A549 (cell line): ENCODE measurements around the gene NEDD8.
"Not testable (repeated sequence)": the region's sequence is repeated elsewhere in the genome, so short reads cannot be mapped to it uniquely, and the experiment has no call there.

Source experiments
- CEBPB ChIP-seq, 2 experiments: fragments of >200 bp in 1 of 2; sonication (Bioruptor Twin) in 1 of 2; formaldehyde crosslinking in 1 of 2; IDR thresholded peaks; 2 replicates each; pipeline ENCODE4 v1.6.1; 2012 to 2016
- CHD2 ChIP-seq: fragments of 150-350 bp; IDR thresholded peaks from 2 replicates; pipeline ENCODE4 v1.6.1; 2014; ENCODE audit warnings: low read length; ENCODE audit not compliant: partially characterized antibody
- CTCF ChIP-seq: fragments of >200 bp; sonication (Bioruptor Twin); formaldehyde crosslinking; IDR thresholded peaks from 3 replicates; pipeline ENCODE4 v1.5.1; 2016
- EP300 ChIP-seq, 2 experiments: fragments of >200 bp; sonication (Bioruptor Twin); formaldehyde crosslinking; IDR thresholded peaks; 2 replicates in 1 of 2; 3 replicates in 1 of 2; pipeline ENCODE4 v1.6.1; 2016 to 2017
- ESRRA ChIP-seq: fragments of 150-350 bp; IDR thresholded peaks from 2 replicates; pipeline ENCODE4 v1.6.1; 2014; ENCODE audit warnings: mild to moderate bottlenecking, low read length, borderline replicate concordance
- FOSB ChIP-seq: fragments of 250-450 bp; sonication (Bioruptor Pico); IDR thresholded peaks from 2 replicates; pipeline ENCODE4 v1.5.0; 2020; ENCODE audit warnings: mild to moderate bottlenecking, moderate library complexity
- HMGXB4 ChIP-seq: fragments of 250-450 bp; sonication (Bioruptor Pico); IDR thresholded peaks from 2 replicates; pipeline ENCODE4 v1.5.0; 2021; ENCODE audit warnings: mild to moderate bottlenecking, moderate library complexity, borderline replicate concordance
- JUN ChIP-seq, 2 experiments: fragments of >200 bp; sonication (Bioruptor Twin); formaldehyde crosslinking; IDR thresholded peaks; 2 replicates in 1 of 2; 3 replicates in 1 of 2; pipeline ENCODE4 v1.6.1; 2016 to 2017
- MYC ChIP-seq: IDR thresholded peaks from 2 replicates; pipeline ENCODE4 v1.6.1; 2012; ENCODE audit warnings: mild to moderate bottlenecking, inconsistent platforms, low read length, improper control_type of control experiment, borderline replicate concordance
- PHF8 ChIP-seq: fragments of 200-600 bp; sonication (generic); IDR thresholded peaks from 2 replicates; pipeline ENCODE4 v1.6.1; 2016; ENCODE audit warnings: low read depth, mild to moderate bottlenecking, antibody characterized with exemption, moderate library complexity, borderline replicate concordance
- POLR2A ChIP-seq: IDR thresholded peaks from 2 replicates; pipeline ENCODE4 v1.6.1; 2012; ENCODE audit warnings: mild to moderate bottlenecking, low read length
- RCOR1 ChIP-seq: fragments of 150-350 bp; IDR thresholded peaks from 2 replicates; pipeline ENCODE4 v1.6.1; 2014; ENCODE audit warnings: antibody characterized with exemption, low read length, low read depth
- REST ChIP-seq: fragments of 200-600 bp; sonication (generic); IDR thresholded peaks from 2 replicates; pipeline ENCODE4 v1.6.1; 2016; ENCODE audit warnings: antibody characterized with exemption, mild to moderate bottlenecking, moderate library complexity
- SREBF2 ChIP-seq: fragments of 450-650 bp; IDR thresholded peaks from 2 replicates; pipeline ENCODE4 v1.6.1; 2014; ENCODE audit warnings: mild to moderate bottlenecking, moderate library complexity

- TF ChIP-seq CHD2; CTCF; SREBF2; CEBPB (IDR thresholded peaks at IDR 0.05); REST; EP300 (IDR thresholded peaks at IDR 0.05); MYC; PHF8; POLR2A; FOSB; ESRRA; JUN (IDR thresholded peaks at IDR 0.05); HMGXB4 (CRISPR knock-in tag); RCOR1: not testable (repeated sequence)
These were observed 9.2 kb downstream of the NEDD8 start for GRCh38 chr14:24222987-24223386.
